ENCODE results near the gene ELL. TPM values are rescaled to one million over a fixed set of nuclear protein-coding genes. Genes with fewer than 3 reads are reported as not detected.

Gene ELL
- total RNA-seq, 1 experiment from 2014 or later: 21.0 TPM

GRCh38 chr19:18469069-18469846 lies 52.6 kb downstream of the ELL start:
- peak; percentile 56 for DNase-seq
- Histone ChIP-seq H2AFZ (ENCODE audit: low read length) (no peak overlapping the region), H3K79me2 (ENCODE audit: low read length) (peaks cover 24% of the 10 kb centered on the region), H3K27me3 (ENCODE audit: low read length) (no peaks in the 10 kb centered on the region), H3K9ac (ENCODE audit: low read length) (no peak overlapping the region), H3K9me2 (replicated peaks; ENCODE audit: low read length) (no peaks in the 10 kb centered on the region), H4K20me1 (ENCODE audit: low read length) (peaks cover 4% of the 10 kb centered on the region; the same call in 1 of the 2 replicates), H3K4me3 (ENCODE audit: low read length) (no peak overlapping the region), H3K9me3 (ENCODE audit: low read length) (no peaks in the 10 kb centered on the region), H3K4me1 (ENCODE audit: insufficient read depth, low read length) (peaks cover 20% of the 10 kb centered on the region), H3K27ac (ENCODE audit: low read length) (no peak overlapping the region), H3K4me2 (ENCODE audit: low read length) (no peak overlapping the region), H3F3A (ENCODE audit: low read length, unreplicated experiment) (no peaks in the 10 kb centered on the region), H3K36me3 (ENCODE audit: low read depth, low read length) (no peaks in the 10 kb centered on the region)
- TF ChIP-seq EZH2 (IDR thresholded peaks at IDR 0.05; ENCODE audit: low read length, unreplicated experiment) (no peak), EZH2phosphoT487 (IDR thresholded peaks at IDR 0.05; ENCODE audit: borderline replicate concordance, low read length) (no peak)
- TF ChIP-seq, protein P1, sequence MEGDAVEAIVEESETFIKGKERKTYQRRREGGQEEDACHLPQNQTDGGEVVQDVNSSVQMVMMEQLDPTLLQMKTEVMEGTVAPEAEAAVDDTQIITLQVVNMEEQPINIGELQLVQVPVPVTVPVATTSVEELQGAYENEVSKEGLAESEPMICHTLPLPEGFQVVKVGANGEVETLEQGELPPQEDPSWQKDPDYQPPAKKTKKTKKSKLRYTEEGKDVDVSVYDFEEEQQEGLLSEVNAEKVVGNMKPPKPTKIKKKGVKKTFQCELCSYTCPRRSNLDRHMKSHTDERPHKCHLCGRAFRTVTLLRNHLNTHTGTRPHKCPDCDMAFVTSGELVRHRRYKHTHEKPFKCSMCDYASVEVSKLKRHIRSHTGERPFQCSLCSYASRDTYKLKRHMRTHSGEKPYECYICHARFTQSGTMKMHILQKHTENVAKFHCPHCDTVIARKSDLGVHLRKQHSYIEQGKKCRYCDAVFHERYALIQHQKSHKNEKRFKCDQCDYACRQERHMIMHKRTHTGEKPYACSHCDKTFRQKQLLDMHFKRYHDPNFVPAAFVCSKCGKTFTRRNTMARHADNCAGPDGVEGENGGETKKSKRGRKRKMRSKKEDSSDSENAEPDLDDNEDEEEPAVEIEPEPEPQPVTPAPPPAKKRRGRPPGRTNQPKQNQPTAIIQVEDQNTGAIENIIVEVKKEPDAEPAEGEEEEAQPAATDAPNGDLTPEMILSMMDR (conservative IDR thresholded peaks at IDR 0.05; ENCODE audit: low read depth, low read length): peak; percentile 87
- peak; percentile 39 for ATAC-seq
- intact Hi-C loops (cut with micrococcal nuclease): no loop called here
- CTCF ChIA-PET: interaction anchor here (0.6 kb wide), 1 partner anchor 18 kb away, joined by 3 read pairs; no protein-coding TSS in a partner anchor
- no TSS peak for BruUV-seq (replicated peaks)
- POLR2A ChIA-PET (ENCODE audit: unreplicated experiment): interaction anchor here (0.6 kb wide), 2 partner anchors 51 to 631 kb away, joined by 3 read pairs; no protein-coding TSS in a partner anchor

DNA sequence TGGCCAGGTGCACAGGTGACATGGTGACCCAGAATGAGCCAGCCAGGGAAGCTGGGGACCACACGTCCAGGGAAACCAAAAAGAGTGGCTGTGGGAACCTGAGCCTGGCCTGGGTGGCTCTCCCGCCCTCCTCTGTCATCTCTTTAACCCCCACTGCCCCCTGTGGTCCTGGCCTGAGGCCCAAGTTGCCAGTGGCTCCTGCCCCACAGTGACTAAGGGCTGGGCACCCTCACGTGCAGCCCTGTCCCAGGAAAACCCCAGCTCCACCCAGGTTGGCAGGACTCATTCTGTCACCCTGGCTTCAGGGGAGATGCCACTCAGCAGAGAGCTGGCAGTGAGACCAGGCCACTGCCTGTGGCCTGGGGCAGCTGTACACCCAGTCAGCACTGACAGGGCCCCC lies 53.4 kb downstream of the ELL start:
- ChIA-PET CTCF (interaction anchor here (0.6 kb wide), 1 partner anchor 17 kb away, joined by 3 read pairs; no protein-coding TSS in a partner anchor), POLR2A (ENCODE audit: unreplicated experiment) (interaction anchor here (0.5 to 0.6 kb wide), 2 partner anchors 51 to 632 kb away, joined by 3 read pairs; no protein-coding TSS in a partner anchor)
- Histone ChIP-seq H3K9ac (ENCODE audit: low read length) (no peak overlapping the region), H3K9me3 (ENCODE audit: low read length) (no peaks in the 10 kb centered on the region), H3K4me1 (ENCODE audit: insufficient read depth, low read length) (peaks cover 22% of the 10 kb centered on the region), H2AFZ (ENCODE audit: low read length) (no peak overlapping the region), H4K20me1 (ENCODE audit: low read length) (no peaks in the 10 kb centered on the region), H3K4me2 (ENCODE audit: low read length) (no peak overlapping the region), H3K79me2 (ENCODE audit: low read length) (peaks cover 16% of the 10 kb centered on the region; the same call in 1 of the 2 replicates), H3K36me3 (ENCODE audit: low read depth, low read length) (no peaks in the 10 kb centered on the region), H3K27ac (ENCODE audit: low read length) (no peak overlapping the region), H3K27me3 (ENCODE audit: low read length) (no peaks in the 10 kb centered on the region), H3K9me2 (replicated peaks; ENCODE audit: low read length) (no peaks in the 10 kb centered on the region), H3F3A (ENCODE audit: low read length, unreplicated experiment) (no peaks in the 10 kb centered on the region), H3K4me3 (ENCODE audit: low read length) (no peak overlapping the region)
- TF ChIP-seq EZH2phosphoT487 (IDR thresholded peaks at IDR 0.05; ENCODE audit: borderline replicate concordance, low read length) (no peak), EZH2 (IDR thresholded peaks at IDR 0.05; ENCODE audit: low read length, unreplicated experiment) (no peak)
- TF ChIP-seq, protein P1 (conservative IDR thresholded peaks at IDR 0.05; ENCODE audit: low read depth, low read length): no peak
- no TSS peak for BruUV-seq (replicated peaks)
- ATAC-seq (no peak; the same call in 1 of the 2 replicates), DNase-seq (peak; percentile 46)
- intact Hi-C loops (cut with micrococcal nuclease): no loop called here

GRCh38 chr19:18467978-18468377 lies 53.9 kb downstream of the ELL start:
- Histone ChIP-seq H3K9me2 (replicated peaks; ENCODE audit: low read length) (no peaks in the 10 kb centered on the region), H3K4me2 (ENCODE audit: low read length) (no peak overlapping the region), H3K79me2 (ENCODE audit: low read length) (0 out of 2 replicates have a peak, but pooled peaks cover 12% of the 10 kb centered on the region), H4K20me1 (ENCODE audit: low read length) (no peaks in the 10 kb centered on the region), H3K27ac (ENCODE audit: low read length) (no peak overlapping the region), H3F3A (ENCODE audit: low read length, unreplicated experiment) (no peaks in the 10 kb centered on the region), H3K36me3 (ENCODE audit: low read depth, low read length) (no peaks in the 10 kb centered on the region), H3K9me3 (ENCODE audit: low read length) (no peaks in the 10 kb centered on the region), H3K4me3 (ENCODE audit: low read length) (no peak overlapping the region), H3K4me1 (ENCODE audit: insufficient read depth, low read length) (peaks cover 22% of the 10 kb centered on the region), H3K27me3 (ENCODE audit: low read length) (no peaks in the 10 kb centered on the region), H2AFZ (ENCODE audit: low read length) (no peak overlapping the region), H3K9ac (ENCODE audit: low read length) (no peak overlapping the region)
- no peak for ATAC-seq
- no peak for DNase-seq
- CTCF ChIA-PET: no interaction called here
- POLR2A ChIA-PET (ENCODE audit: unreplicated experiment): interaction anchor here (0.5 kb wide), 1 partner anchor 52 kb away, joined by 3 read pairs; no protein-coding TSS in a partner anchor
- TF ChIP-seq, protein P1 (conservative IDR thresholded peaks at IDR 0.05; ENCODE audit: low read depth, low read length): no peak
- TF ChIP-seq EZH2phosphoT487 (IDR thresholded peaks at IDR 0.05; ENCODE audit: borderline replicate concordance, low read length) (no peak), EZH2 (IDR thresholded peaks at IDR 0.05; ENCODE audit: low read length, unreplicated experiment) (no peak)
- BruUV-seq (replicated peaks): no TSS peak
- intact Hi-C loops (cut with micrococcal nuclease): no loop called here

All from PC-3 (cell line).